ENCODE measurements around the gene SHISA6.

SHISA6 gene

GRCh38 chr17:11366272-11366850, 125.3 kb downstream of the SHISA6 start:
- H3K4me3 ChIP-seq = no peak overlapping the region
- no peak for TF ChIP-seq CTCF (IDR thresholded peaks at IDR 0.05)
- H3K27me3 ChIP-seq = no peaks in the 10 kb centered on the region
- no peaks in the 10 kb centered on the region for H3K4me1 ChIP-seq
- no peak overlapping the region for H3K27ac ChIP-seq
- no peaks in the 10 kb centered on the region for H3K9me3 ChIP-seq
- H3K36me3 ChIP-seq = no peaks in the 10 kb centered on the region
- intact Hi-C loops (cut with DNase I; ENCODE audit: low total_unique reads) = no loop called here
- DNase-seq = no peak

GRCh38 chr17:11369575-11369974, 128.6 kb downstream of the SHISA6 start:
- no peak overlapping the region for H3K27ac ChIP-seq
- no peak for DNase-seq
- no peak for TF ChIP-seq CTCF (IDR thresholded peaks at IDR 0.05)
- no peaks in the 10 kb centered on the region for H3K4me1 ChIP-seq
- intact Hi-C loops (cut with DNase I; ENCODE audit: low total_unique reads) = no loop called here
- H3K36me3 ChIP-seq = no peaks in the 10 kb centered on the region
- no peaks in the 10 kb centered on the region for H3K27me3 ChIP-seq
- H3K9me3 ChIP-seq = no peaks in the 10 kb centered on the region
- no peak overlapping the region for H3K4me3 ChIP-seq

- H3K27ac ChIP-seq = no peak overlapping the region
- H3K4me1 ChIP-seq = no peaks in the 10 kb centered on the region
- no peaks in the 10 kb centered on the region for H3K36me3 ChIP-seq
- no peaks in the 10 kb centered on the region for H3K9me3 ChIP-seq
- intact Hi-C loops (cut with DNase I; ENCODE audit: low total_unique reads) = no loop called here
- TF ChIP-seq CTCF (IDR thresholded peaks at IDR 0.05) = no peak
- DNase-seq = no peak
- no peaks in the 10 kb centered on the region for H3K27me3 ChIP-seq
- no peak overlapping the region for H3K4me3 ChIP-seq
Measured at GRCh38 chr17:11372692-11373091, 131.7 kb downstream of the SHISA6 start.

- TF ChIP-seq CTCF (IDR thresholded peaks at IDR 0.05) = no peak
- no peaks in the 10 kb centered on the region for H3K4me1 ChIP-seq
- no peak overlapping the region for H3K4me3 ChIP-seq
- no peak for DNase-seq
- no peaks in the 10 kb centered on the region for H3K27me3 ChIP-seq
- no peaks in the 10 kb centered on the region for H3K9me3 ChIP-seq
- no peaks in the 10 kb centered on the region for H3K36me3 ChIP-seq
- H3K27ac ChIP-seq = no peak overlapping the region
- intact Hi-C loops (cut with DNase I; ENCODE audit: low total_unique reads) = no loop called here
Measured at GRCh38 chr17:11378506-11378905, 137.5 kb downstream of the SHISA6 start.

GRCh38 chr17:11380761-11381160, 139.7 kb downstream of the SHISA6 start:
- H3K27ac ChIP-seq = no peak overlapping the region
- no peak overlapping the region for H3K4me3 ChIP-seq
- H3K27me3 ChIP-seq = no peaks in the 10 kb centered on the region
- no peaks in the 10 kb centered on the region for H3K36me3 ChIP-seq
- no peaks in the 10 kb centered on the region for H3K4me1 ChIP-seq
- TF ChIP-seq CTCF (IDR thresholded peaks at IDR 0.05) = no peak
- no peaks in the 10 kb centered on the region for H3K9me3 ChIP-seq
- DNase-seq = no peak
- intact Hi-C loops (cut with DNase I; ENCODE audit: low total_unique reads) = loop anchor here (10.0 kb wide), 1 partner anchor 56 kb away; no protein-coding TSS in a partner anchor

- intact Hi-C loops (cut with DNase I; ENCODE audit: low total_unique reads) = loop anchor here (10.0 kb wide), 1 partner anchor 58 kb away; no protein-coding TSS in a partner anchor
- Histone ChIP-seq H3K27me3 (no peaks in the 10 kb centered on the region), H3K4me1 (no peaks in the 10 kb centered on the region), H3K9me3 (no peaks in the 10 kb centered on the region), H3K27ac (no peak overlapping the region), H3K4me3 (no peak overlapping the region), H3K36me3 (no peaks in the 10 kb centered on the region)
- no peak for DNase-seq
- TF ChIP-seq CTCF (IDR thresholded peaks at IDR 0.05) = no peak
Measured at GRCh38 chr17:11383157-11383556, 142.1 kb downstream of the SHISA6 start.
